GF-D8 (cell line): ENCODE measurements around the gene BDH2.

Experiments
- DNase-seq: peaks from one replicate; lab custom pipeline; 2025; lab: John Stamatoyannopoulos, UW

The BDH2 gene

DNA sequence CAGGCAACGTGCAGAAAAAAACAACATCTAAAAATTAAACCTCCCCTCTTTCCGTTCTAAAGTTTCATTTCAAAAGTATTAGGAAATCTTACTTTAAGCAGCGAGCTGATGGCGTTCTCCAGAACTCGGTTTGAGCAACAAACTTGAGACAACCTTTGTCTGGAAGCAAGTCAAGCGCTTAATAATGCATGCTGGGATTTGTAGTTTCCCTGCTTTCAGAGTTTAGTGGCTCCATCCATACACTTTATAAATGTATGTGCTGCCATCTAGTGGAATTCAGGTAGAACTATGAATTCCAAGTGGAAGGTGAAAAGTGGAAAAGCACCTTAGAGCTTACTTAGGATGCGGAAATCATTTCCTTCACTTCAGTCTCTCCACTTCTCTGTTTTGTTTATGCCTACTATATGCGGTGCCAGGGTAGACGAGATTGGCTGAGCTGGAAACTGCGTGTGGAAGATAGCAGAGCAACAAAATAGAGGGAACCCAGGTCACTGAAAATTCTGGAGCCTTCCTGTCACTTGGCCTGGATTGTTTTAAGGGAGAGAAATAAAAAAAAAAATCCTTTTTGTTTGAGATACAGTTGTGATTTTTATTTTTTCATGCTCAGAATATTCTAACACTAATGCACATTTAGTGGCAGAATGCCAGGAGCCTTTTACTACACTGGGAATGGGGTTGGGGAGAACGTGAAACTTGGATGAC lies at the start of gene BDH2:
Gene BDH2, minus strand, starts transcription at position 144 of the 702 bp plus-strand sequence. CDS start 3,580 bp downstream, outside the sequence.
- DNase-seq = peak; percentile 86

DNA sequence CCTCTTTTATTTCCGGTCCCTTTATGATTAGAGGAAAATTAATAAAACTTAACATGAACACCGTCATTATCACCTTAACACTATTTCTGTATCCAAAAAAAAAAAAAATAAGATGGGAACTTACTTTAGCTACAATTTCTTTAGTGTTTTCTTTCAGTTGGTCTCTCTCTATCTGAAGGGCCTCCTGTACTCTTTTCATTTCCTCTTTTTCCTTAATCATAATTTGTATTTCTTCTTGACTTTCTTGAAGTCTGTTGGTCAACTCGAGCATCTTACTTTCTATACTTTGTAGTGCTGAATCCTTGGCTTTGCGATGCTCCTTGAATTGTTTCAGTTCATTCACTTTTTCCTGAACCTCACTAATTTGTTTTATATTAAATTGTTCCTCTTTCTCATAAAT lies 45.3 kb upstream of the BDH2 start:
- no peak for DNase-seq

DNA sequence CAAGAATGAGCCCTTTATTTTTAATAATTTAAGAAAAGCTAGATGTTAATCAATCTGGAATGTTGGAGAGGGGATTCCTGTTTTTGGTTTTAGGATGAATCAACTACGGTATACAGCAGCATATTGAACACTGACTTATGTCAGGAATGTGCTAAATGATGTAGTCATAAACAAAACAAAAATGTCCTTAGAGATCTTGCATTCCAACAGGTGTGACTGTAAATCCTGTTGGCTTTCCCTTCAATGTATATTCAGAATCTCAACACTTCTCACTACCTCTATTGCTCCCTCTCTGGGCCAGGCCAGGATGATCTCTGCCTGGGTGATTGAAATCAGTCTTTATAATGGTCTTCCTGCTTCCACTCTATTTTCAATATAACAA lies 37.8 kb upstream of the BDH2 start:
- no peak for DNase-seq

DNA sequence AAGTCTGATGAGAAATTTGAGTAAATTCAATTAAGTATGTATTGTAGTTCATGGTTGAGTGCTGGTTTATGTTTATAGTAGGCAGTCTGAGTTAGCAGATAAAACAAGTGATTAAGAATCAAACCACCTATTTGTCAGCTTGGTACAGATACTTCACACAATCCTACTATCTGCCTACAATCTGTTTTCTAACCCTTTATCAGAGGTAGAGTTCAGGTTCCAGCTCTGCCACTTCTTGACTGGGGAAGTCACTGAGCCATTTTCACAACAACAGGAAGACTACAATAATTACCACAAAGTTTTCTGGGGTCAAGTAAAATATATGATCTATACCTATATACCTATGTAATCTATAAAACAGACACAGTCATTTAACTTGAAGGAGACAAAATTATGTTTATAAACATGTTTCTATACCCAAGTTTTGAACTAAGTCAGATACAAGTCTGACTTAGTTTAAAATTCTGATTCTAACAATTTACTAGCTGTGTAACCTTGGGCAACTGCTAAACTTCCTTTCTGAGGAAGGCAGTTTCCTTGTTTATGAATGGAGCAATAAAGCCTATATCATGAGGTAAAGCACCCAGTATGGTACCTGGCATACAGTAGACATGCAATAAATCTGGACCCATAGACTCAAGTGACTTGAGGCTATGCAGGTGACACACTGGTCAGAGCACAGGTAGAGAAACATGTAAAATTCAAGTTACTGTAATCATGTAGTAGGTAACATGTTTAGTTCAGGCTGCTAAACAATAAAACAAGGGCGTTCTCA lies 37.2 kb upstream of the BDH2 start:
- DNase-seq = peak; percentile 66

DNA sequence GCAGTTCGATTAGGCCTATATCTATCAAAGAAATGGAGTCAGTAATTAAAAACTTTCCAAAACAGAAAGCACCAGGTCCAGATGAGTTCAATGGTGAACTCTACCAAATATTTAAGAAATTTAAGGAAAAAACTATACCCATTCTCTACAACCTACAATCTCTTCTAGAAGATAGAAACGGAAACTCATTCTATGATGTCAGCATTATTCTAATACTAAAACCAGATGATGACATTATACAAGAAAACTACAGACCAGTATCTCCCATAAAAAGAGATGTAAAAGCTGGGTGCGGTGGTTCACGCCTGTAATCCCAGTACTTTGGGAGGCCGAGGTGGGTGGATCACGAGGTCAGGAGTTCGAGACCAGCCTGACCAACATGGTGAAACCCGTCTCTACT lies 29.5 kb upstream of the BDH2 start:
- no peak for DNase-seq

DNA sequence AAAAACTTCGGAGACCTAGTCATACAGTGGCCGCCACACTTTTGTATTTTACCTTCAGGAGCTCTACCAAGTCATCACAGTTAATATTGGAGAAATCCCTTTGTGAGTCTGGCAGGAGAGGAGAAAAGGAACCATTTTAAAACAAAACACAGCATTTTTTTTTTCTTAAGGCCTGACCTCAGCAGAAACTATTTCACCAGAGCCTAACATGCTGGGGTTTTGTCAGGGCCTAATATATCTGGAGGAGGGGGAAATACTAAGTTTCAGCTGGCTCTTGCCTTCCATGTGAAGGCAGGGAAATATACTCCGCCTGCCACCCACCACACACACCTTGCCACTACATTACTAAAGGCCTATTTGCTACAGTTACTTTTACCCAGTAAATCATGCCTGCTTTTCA lies 26.5 kb upstream of the BDH2 start:
- no peak for DNase-seq

DNA sequence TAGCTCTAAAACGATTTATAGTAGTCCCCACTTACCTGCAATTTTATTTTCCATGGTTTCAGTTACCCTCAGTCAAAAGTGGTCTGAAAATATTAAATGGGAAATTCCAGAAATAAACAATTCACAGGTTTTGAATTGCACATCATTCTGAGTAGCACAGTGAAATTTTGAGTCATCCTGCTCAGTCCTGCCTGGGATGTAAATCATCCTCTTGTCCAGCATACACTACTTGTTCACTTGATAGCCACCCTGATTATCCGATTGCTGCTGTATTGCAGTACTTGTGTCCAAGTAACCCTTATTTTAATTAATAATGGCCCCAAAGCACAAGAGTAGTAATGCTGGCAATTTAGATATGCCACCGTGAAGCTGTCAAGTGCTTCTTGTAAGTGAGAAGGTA lies 23.5 kb upstream of the BDH2 start:
- no peak for DNase-seq

DNA sequence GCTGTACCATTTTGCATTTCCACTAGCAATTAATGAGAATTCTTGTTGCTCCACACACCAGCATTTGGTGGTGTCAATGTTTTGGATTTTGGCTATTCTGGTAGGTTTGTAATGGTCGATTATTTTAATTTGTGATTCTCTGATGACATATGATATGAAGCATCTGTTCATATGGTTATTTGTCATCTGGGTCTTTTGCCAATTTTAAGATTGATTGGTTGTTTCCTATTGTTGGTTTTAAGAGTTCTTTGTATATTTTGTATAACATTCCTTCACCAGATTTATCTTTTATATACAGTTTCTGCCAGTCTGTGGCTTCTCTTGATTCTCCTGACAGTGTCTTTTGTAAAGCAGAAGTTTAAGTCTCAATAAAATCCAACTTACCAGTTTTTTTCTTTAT lies 18.5 kb upstream of the BDH2 start:
- no peak for DNase-seq

DNA sequence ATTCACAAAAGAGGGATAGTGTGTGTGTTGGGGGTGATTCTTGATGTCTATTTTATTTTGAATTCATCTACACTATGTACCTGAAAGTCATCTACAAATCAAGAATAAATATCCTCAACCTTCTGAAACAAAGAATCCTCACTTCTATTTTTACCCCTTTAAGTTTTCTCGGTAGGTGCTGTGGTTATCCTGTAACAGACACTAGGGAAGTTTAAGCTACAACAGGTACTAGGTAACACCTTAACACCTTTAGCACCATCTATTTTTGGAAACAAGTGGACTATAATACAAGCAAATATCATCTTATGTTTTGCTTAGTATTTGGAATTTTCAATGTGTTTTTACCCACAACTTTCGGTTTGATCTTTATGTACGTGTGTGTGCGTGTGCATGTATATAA lies 12.0 kb upstream of the BDH2 start:
- DNase-seq = no peak

DNA sequence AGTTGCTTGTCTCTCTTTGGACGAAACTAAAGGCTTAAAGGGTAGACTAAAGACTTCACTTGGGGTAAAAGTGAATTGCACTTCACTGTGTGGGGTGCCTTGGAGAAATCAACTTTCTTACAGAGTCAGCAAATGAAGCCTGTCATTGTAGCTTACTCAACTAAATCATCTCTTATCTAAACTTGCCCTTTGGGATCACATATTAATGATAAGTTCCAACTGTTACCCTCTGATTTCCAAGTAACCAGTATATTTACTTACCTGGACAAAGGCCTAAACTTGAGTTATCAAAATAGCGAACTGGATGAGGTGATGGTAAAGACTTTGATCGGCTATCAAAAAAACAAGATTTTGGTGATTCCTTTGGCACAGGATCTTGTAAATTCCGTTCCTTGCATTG lies 8.9 kb upstream of the BDH2 start:
- no peak for DNase-seq

DNA sequence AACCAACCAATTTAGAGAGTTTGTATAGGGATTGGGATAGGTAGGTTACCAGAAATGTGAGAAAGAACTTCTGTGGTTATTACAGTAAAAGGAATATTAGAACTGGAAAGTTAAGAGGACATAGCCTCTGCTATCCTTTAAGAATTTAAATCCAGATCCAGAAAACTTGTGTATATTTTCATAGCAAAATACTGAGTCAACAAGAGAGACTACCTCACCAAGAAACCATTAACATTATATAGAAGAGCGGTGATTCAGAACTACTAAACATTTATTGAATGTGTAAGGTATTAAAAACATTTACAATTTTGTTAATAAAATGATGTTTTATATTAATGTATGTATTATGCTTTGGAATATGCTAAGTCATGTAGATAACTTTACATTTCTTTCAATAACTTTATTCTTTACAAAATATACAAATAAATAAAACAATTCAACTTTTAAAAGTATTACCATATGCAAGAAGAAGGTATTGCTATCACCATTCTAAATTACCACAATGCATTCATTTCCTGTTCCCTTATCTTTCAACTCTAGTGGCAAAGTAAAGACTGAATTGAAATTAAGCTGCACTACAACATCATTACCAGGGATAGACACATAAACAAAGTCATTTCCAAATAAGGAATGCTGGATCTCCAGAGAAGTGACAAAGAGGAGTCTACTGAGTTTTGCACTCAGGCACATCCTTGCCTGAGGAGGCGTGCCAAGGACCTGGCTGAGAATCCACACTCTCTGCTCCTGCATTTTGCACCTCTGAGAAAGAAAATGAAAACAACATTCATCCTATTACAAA lies 6.1 kb upstream of the BDH2 start:
- DNase-seq = no peak

DNA sequence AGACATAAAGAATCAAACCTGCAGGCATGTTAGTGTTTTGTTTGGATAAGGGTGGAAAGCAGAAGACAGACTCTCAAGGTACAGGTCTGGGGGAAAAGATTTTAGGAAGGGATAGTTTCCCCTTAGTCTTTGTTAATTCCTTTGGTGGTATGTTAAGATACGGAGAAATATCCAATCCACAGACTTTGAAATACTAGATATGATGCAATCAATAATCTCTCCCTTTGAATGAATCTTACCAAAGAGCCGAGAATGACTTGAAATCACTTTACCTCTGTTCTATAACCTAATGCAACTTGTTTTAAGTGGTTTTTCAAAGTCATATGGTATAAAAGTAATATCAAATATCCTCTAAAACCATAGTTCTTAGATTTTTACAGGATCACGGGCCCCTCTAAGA lies 5.3 kb upstream of the BDH2 start:
- DNase-seq = no peak

DNA sequence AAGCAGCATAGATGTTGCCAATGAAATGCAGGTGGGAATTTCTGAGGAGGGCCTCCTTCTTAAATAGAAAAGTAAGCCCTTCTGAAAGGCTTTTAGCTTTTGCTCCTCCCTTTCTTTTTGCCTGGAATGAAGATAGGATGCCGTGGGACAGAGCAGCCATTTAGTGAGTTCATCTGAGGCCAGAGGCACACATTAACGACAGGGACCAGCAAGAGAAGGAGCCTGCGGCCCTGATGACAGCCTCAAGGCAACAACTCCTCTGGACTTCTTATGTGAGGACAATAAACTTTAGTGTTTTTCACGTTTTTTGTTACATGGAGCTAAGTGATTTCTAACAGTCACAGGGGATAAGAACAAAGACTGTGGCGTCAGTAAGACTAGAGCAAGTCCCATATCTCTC lies 1.1 kb upstream of the BDH2 start:
- no peak for DNase-seq

DNA sequence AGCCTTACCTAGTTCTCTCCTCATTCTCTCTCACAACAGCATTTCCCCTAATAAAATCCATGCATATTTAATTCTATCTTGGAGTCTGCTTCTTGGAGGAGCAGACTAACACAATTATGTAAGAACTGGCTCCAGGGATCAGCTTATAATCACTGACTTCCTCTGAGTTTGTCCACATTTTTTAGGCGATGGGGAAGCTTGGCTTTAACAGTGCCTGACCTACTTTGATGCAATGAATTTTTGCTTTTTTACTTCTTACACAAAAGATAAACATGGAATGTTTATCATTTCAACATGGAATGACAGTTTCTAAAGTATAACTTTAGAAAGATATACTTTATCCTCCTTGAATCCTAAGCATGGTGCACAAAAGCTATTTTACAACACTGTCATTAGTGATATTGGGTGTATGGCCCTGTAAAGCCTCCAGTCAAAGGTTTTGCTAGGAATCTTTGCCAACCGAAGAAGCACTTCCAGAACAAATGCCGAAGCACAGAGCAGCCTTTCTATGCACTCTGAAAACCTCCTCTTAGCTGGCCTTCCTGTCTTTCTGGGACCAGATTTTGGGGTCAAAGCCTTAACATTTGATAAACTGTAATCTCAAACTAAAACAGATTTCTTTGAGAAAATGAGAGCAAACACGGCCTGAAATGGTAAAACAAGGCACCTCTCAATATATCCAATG lies 736 bp downstream of the BDH2 start:
- no peak for DNase-seq

DNA sequence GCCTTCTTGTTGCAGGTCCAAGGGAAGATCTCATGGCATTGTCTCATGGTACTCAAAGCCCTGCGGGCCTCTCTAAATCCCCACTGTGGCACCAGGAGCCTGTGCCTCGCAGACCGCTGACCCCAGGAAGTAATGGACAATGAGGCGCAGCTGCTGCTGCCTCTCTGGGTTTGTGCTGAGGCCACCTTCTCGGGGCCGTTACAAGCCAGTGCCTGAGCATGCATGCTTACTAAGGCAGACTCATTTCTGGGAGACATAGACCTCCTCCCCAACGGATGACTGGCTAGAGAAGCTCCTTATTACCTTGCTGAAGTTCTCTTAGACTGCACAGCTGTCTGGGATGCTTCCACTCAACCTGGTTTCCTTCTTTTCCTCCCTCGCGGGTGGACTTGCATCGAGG lies 1.3 kb downstream of the BDH2 start:
- DNase-seq = no peak

DNA sequence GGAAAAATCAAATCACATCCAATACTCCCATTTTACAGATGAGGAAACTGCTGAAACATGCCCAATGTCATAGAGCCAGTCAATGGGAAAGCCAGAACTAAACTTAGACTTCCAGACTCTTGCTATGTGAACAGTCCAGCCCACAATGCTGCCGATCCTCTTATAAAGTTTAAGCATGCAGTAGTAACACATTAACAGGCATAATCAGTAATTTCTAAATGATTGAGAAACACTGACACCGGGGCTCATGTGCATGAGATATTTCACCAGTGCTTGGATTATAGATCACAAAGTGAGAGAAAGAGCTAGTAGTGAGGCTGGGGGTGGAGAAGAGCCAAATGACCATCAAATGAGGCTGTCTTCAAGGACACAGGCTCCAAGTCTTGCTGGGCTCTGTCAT lies 2.5 kb downstream of the BDH2 start:
- DNase-seq = no peak

DNA sequence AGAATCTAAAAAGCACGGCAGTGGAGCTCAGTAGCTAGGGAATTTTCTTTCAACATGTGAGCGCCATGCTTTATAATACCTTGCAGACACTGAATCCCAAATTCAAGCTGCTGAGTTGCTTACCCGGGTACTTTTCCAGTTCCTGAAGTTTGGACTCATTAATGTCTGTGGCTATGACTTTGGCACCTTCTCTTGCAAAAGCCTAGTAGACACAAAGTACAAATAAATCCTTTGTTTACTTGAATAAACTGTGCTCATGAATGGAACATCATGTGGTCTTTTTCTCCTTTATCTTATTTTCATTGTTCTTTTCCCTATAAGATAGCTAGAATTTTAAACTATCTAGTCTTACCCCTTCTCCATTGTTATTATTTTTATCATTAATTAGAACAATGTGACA lies 4.6 kb downstream of the BDH2 start:
- DNase-seq = no peak

DNA sequence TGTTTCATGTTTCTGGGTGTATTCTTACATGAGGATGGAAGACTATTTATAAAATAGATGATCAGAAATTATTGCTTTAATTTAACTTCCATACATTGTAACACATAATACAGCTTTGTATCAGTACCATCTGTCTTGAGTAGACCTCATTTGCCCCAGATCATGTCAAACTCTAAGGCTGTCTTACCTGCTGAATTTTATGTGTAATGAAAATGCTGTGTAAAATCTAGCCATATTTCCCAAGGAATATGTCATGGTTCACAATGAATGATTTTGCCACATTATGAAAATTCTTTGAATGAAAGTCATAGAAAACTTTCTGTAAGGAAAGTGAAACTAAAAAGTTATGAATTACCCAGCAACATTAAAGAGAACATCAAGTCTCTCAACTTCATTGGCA lies 7.4 kb downstream of the BDH2 start:
- no peak for DNase-seq

DNA sequence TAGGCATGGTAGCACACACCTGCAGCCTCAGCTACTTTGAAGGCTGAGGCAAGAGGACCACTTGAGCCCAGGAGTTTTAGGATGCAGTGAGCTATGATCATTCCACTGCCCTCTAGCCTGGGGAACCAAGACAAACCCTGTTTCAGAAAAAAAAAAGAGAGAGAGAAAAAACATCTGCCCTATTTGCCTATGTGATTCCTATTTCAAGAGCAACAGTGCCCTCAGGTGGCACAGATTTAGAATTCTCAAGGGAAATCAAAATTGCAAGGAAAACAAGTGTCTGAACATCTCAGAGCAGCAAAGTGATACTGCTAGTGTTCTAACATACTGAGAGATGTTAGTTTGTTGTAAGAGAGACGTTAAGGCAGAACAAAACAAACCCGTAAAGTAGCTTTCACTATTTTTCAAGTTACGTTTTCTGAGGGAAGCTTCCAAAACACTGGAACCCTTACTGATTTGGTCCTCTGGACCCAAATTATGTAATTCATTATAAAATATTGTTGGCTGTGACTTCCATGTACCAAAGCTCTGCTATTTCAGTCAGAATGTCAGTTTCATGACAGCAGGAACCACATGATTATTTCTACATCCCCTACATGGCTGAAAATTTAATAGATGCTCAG lies 7.9 kb downstream of the BDH2 start:
- peak; percentile 57 for DNase-seq

DNA sequence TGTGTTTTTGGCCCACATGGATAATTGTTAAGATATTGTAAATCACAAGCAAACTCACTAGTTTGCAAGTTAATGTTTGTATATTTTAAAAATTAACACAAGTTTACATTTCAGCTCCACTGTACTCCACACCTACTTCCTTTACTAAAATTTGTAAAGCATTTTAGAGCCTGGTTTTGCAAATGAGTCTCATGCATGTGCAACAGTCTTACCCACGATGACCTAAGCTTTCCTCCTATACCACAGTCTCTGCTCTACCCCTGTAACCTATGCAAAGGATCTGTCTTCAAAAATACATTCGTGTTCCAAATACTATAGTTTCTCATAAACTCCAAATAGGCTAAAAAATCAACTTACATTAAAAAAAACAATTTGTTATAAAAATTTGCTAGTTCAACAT lies 10.2 kb downstream of the BDH2 start:
- no peak for DNase-seq

DNA sequence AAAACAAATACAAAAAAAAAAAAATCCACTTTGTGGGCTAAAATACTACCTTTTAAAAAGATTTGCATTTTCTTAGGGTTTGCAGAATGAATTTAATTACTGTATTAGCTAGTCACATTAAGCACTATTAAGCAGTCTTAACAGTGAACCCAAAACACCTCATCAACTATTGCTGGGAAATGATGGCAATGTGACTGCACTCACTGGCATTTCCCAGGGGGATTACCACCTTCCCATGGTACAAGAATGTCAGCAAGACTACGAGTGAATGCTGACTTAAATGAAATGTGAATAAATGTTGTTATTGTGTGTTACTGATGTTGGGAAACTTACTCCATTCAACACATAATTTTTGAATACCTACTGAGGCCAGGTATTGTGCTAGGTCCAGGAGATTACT lies 13.1 kb downstream of the BDH2 start:
- no peak for DNase-seq
